T1000 (cell line): ENCODE measurements around the gene ARPC1B.

Source experiments
- DNase-seq: peaks from one replicate; lab custom pipeline; 2025; ENCODE audit warnings: mixed read lengths; lab: John Stamatoyannopoulos, UW

ARPC1B gene

DNA sequence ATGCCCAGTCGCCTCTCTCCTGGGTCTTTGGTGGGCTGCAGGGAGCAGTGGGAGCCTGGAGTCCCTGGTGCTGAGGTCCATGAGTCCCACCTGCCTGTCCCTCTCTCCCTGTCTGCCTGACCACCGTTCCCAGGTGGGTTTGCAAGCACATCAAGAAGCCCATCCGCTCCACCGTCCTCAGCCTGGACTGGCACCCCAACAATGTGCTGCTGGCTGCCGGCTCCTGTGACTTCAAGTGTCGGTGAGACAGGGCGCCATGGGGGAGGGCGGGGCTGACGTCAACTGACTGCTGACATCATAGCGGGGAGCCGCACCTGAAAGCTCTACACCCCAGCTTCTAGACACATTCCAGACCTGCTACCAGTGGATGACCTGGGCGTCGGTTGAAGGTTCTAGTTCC lies 15.2 kb downstream of the ARPC1B start:
- DNase-seq: no peak

DNA sequence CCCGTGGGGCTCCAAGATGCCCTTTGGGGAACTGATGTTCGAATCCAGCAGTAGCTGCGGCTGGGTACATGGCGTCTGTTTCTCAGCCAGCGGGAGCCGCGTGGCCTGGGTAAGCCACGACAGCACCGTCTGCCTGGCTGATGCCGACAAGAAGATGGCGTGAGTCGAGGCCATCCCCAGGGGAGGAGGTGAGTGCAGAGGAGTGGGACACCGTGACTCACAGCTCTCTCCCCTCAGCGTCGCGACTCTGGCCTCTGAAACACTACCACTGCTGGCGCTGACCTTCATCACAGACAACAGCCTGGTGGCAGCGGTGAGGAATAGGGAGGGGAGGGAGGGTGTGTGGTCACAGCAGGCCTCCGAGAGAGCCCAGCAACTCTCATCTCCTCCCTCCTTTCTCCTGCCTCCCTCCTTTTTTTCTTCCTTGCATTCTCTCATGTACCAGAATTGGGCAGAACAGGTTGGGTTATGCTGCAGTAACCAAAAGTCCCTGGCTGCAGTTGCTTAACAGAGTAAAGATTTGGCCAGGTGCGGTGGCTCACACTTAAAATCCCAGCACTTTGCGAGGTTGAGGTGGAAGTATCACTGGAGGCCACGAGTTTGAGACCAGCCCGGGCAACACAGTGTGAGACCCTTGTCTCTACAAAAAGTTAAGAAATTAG lies 16.5 kb downstream of the ARPC1B start:
- no peak for DNase-seq

DNA sequence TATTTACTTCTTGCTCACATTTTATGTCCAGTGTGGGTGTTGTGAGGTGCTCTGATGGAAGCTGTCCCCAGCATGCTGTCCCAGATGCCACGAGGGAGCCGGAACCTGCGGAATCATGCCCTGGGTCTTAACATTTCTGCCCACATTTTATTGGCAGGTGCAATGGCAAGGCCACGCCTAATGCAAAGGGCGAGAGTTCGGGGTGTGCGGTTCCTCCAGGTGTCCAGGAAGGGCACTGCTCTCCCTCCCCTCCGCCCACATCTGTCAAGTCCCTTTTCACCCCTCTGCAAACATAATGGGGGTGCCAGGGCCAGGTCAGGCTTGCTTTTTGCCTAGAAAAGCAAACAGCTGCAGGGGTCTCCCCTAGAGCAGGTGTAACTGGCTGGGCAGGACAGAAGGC lies 17.5 kb downstream of the ARPC1B start:
- DNase-seq: no peak

DNA sequence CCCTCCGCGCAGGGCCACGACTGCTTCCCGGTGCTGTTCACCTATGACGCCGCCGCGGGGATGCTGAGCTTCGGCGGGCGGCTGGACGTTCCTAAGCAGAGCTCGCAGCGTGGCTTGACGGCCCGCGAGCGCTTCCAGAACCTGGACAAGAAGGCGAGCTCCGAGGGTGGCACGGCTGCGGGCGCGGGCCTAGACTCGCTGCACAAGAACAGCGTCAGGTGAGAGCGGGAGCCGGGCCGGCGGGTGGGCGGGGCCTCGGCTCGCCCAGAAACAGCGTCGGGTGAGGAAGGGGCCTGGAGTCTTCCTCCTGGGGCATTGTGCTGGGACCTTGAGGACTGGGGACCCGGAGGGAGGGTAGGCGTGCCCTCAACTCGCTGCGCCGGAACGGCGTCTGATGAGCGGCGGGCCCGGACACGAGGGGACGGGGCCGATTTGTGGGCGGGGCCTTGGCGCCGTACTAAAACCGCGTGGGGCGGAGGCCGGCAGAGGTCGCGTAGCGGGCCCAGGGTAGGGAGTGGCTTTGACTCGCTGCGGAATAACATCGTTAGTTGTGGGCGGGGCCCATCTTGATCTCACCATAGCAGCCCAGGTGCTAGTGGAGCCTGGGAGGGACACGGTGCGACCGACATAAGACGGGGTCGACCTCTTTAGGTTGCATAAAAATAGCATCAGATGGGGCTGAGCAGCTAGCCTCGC lies 18.3 kb downstream of the ARPC1B start:
- DNase-seq: no peak

DNA sequence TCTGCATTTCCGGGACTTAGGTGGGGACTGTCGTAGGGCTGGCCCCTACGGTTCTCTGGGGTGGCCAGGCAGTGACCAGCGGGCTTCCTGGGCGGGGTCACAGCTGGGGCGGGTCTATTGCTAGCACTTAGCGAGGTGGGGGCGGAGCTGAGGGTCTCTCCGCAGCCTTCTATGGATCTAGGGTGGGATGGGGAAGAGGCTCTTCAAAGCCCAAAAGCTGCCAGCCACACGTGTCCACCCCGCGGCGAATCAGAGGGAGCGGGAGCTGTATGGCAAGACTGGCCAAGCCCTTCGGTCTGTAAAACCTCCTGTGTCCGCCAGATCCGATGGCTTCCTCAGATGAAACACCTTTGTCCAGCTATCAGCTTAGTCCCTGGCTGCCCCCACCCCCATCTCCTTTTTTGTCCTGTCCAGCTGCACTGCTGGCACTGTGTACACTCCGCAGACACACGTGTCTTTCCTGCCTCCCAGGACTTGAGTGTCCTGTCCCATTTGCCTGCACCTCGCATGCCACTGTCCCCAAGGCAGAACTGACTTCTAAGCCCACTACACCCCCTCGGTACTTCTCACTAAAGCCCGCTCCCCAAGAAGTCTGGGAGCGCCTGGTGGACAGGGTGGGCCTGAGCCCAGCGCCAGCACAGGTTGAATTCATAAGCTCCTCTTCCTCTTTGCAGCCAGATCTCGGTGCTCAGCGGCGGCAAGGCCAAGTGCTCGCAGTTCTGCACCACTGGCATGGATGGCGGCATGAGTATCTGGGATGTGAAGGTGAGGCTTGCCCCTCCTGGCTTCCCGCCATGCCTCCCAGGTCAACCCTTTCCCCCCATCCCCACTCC lies 19.0 kb downstream of the ARPC1B start:
- DNase-seq: no peak

DNA sequence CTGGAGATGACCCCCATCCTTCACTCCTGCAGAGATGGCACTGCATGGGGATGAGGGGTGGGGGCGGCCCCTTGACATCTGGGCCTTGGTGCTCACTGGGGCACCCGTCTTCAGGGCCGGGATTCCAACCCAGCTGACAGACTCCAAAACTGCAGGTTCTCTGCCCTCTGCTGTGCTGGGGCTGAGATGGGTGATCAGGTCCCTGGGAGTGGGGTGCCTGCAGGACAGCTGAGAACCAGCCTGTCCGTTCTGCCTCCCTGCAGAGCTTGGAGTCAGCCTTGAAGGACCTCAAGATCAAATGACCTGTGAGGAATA lies 19.6 kb downstream of the ARPC1B start:
- DNase-seq: no peak

DNA sequence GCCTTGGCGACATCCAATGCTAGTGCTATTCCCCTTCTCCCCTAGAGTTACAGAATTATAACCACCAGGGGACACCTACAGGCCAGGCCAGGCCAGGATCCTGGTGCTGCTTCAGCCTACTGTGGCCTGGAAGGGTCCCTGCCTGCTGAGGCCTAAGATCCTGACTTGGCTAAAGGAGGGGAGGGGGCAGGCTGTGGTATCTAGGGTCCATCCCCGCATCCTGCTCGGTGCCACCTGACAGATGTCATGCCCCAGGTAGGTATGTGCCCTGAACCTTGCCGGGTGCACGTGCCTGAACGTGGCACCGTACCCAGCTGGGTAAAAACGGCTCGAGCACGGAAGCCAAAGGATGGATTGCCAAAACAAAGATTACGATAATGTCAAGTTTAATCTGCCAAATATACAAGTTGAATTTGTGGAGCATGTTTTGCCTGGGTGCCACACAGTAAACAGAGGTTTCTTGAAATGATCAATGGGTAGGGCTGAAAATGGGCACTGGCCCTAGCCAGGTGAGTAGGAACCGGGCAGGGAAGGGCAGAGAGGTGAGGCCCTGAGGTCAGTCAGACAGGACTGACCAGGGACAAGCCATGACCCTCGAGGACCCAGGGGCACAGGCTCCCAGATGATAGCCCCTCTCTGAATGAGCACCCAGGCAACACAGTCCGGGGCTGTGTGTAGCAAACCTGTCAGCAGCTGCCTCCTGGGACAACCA lies 21.2 kb downstream of the ARPC1B start:
- no peak for DNase-seq

DNA sequence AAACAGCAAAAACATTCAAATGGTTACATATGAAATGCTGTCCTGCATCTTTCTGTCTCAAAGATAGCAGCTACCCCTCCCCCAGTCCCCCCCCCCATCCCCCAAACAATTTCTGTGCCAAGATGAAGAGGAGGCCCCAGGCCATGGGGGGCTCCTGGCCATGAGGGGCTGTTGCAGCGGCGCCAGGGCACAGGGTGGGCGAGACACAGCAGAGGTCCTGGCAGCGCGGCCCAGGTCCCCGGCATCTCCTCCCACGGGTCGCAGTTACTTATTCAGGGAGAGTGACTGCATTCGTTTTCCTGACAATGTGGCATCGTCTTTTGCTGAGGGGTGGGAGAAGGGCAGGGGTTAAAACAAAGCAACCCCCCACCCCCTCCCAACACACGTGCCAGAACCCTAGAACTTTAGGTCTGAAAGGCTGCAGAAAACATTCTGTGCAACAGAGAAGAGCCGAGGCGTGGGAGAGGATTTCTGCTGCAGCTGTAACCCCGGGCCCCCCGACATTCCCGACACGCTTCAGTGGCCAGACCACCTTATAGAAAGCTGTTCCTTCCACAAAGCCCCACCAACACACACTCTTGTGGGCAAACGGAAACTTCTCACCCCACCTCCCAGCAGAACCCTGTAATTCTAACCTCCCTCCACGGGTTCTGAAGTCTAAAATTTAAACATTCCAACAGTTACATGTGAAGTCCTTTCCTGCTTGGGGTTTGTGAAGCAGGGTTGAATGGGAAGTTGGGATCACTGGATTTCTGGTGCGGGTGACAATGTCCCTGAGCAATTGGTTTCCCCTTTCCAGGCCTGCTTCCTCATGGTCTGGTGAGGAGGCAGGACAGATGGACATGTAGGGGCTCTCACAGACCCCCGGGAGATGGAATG lies 22.1 kb downstream of the ARPC1B start:
- DNase-seq: no peak

DNA sequence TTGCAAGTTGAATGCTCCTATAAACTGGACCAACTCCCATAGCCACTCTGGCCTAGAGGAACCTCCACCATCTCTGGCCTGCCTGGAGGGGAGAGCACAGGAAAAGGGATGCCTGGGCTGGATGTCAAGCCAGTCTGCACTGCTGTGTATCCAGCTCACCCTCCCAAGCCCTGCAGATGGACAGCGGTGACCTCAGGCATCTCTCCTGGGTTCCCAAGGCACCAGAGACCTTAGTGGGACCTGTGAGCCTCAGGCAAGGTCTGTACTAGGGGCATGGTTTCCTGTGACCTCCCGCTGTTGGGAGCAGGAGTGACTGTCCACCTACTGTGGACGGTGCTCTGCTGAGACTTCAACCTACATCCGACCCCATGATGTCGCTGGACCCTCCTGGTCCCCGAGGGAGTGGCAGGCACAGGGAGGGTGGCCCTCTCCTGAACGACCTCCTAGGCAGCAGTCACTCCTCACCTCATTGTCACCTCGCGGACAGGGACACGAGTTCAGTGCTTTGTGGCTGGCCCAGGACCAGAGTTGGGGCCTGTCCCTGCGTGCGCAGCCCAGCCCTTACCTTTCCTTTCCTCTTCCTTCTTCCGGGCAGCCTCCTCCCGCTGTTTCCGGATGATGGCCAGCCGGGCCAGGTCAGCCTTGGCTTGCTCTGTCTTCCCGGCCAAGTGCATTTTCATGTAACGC lies 22.9 kb downstream of the ARPC1B start:
- no peak for DNase-seq

DNA sequence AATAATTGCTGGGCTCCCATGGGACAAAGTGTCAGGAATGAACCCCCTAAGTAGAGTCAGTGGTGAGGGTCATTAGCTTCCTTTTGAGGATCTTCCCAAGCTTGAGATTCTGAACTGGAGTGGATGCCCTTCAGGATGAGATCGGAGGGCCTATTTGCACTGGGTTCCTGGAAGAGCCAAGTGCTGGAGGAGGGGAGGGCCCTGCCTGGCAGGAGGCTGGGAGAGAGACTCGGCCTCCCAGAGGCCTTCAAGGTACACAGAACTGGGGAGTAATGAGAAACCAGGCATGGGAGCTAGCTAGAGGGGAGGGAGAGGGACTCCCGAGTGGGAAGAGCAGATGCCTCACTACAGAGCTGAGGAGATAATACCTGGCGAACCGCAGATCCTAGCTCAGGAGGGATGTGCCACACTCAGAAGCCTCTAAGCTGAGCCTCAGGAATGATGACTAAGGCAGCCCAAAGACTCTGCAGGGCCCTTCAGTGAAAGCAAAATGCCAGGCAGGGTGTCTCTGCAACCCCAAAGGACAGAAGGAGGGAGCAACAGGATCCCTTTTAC lies 24.4 kb downstream of the ARPC1B start:
- DNase-seq: no peak

DNA sequence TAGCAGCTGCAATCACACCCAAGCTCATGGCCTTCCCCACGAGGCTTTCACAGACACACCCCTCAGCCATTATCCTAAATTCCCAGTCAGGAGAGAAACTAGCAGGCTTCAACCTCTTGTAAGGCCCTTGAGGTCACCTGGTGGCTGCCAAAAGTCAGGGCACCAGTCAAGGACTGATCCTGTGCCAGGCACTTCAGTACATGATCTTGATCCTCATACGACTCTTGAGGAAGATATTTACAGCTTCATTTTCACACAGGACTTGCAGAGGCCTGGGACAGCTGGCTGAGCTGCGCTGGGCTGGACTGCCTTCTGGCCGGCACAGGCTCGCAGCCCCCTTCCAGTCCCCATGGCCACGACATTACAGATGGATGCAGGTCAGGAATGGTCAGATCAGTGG lies 25.1 kb downstream of the ARPC1B start:
- no peak for DNase-seq

DNA sequence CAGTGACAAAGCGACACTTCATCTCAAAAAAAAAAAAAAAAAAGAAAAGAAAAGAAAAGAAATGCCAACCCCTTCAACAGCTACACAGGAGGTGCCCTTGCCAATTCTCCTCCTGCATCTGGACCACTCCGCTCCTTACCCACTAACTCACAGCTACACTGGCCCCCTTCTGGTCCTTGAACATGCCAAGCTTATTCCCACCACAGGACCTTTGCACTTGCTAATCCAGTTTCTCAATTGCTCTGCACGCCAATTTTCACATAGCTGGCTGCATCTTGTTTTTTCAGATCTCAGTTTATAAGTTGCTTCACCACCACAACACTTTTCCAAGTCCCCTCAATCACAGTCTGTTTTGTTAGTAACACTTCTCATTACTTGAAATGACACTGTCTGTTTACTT lies 28.3 kb downstream of the ARPC1B start:
- no peak for DNase-seq

DNA sequence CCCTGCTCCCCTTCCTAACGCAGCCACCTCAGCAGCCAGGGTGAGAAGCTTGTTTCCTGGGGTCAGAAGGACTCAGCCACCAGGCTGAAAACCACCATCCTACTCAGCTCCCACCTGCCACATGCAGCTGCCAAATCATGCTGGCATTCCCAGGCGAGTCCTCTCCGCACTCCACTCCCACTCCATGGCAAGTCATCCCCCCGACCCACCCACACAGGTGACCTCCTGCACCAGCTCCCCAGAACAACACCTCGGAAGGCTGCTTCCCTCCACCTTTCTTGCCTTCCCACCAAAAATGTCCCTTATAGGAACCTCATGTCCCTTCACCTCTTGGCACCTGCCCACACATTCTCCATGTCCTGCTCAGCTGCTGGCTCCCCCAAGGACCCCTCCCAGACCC lies 29.2 kb downstream of the ARPC1B start:
- no peak for DNase-seq

DNA sequence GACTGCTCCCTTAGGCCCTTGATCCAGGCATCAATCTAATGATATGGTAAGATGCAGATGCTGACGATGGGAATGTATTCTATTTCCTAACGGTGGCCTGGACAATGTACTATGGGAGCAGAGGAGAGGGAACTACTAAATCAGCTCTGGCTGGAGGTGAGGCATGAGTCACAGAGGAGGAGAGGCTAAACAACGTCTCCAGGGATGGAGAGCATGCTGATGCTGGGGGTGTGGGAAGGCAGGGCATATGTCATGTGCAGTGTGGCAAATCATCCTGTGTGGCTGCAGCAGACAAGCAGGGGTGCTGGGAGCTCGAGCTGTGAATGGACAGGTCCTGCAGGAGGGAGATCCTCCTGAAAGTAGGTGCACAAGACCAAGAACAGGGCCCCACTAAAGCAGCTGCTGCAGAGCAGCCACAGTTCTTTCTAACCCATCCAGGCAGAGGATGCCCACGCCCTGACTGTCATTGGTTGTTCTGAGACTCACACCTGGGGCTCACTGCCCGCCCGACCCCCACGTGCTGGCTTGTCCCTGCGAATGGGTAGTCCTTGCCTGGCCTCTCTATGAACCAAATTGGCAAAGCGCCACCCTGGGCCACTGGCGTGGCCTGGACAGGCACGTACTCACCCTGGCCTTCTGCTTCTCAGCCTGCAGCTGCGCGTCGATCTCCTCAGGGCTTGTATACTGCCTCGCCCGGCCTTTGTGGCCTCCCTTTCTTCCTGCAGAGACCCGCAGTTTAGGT lies 29.9 kb downstream of the ARPC1B start:
- DNase-seq: no peak

DNA sequence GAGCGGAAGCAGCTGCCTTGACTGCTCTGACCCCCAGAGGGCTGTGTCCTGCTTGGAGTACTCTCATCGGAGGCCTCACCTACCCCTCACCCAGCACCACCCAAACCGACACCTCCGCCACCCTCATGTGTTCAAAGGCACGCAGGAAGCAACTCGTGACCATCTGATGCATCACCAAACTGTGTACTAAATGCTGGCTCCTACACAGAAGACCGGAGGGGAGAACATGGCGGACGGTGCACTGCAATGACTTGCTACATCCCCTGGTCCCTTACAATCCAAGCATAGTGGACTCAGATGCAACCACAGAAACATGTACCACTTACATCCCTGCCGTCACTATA lies 30.4 kb downstream of the ARPC1B start:
- no peak for DNase-seq

DNA sequence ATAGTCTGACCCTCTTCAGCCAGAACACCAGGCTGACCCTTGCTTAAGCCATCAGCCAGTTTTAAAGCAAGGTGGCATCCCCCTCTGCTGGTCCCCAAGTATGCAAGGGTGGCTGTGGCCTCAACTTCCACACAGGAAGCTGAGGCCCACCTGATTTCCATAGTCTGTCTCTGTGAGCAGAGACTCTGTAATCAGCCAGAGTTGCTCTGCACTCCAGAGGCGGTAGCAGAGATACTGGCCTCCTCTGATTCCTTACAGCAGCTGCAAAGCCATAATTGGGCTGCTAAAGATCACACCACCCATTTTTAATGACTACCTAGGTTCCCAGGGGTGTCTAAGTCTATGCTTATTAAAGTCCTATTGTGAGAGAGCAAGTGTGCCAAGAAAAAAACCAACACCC lies 32.0 kb downstream of the ARPC1B start:
- no peak for DNase-seq

DNA sequence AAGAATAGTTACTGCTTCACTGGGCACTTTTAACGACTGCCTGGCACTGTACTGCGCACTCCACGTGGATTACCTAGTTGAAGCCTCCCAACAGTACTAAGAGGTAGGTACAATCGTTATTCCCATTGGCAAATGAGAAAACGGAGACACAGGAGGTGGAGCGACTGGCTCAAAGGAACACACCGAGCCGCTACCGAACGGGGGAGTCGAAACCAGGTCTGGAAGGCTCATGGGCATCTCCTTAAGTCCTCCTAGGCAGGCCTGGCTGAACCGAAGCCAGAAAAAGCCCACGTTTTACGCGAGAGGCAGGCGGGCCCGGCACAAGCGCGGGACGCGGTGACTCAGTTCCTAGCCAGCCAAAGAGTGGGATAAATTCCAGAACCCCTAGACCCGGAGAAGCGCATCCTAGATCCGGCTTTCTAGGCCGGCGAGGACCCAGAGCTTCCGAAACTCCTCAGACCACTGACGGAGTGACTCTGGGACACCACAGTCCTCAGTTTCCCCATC lies 33.4 kb downstream of the ARPC1B start:
- peak; percentile 24 for DNase-seq

DNA sequence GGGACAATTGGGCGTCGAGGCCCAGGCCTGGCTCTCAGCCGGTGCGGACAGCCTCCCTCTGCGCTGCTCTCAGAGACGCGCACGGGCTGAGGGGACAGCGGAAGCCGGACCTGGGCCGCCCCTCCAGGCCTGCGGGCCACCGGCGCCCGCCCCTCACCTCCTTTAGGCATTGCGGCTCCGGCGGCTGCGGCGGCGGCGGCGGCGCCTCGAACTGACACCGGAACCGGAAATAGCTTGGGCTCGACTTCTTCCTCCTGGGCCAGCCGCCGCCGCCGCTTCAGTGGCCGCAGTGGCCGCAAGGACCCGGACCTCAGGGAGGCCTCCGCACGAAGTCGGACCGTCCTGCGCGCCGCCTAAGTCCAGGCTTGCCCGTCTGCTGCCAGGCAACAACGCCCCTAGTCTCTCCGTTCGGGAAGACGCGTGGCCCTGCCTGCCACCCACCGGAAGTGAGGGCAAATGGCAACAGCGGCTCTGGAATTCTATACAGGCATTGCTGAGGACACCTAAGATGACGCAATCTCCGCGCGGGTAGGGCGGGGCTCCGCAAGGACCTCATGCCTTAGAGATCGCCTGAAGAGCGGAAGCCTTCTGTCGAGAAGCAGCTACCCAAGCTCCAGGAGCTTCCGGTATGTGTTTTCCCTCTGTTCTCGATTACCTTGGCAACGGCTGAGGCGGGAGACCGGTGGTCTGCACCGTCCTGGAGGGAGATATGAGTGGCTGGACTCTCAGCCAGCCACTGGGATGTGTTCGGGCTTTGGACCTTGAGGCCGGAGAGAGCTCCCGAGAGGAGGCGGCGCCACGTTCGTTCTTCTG lies 34.1 kb downstream of the ARPC1B start, which contains the start of the genes BUD31 and PDAP1:
Gene BUD31 (plus strand): TSS at position 591 of the 813 bp plus-strand sequence. CDS start 2,124 bp downstream, outside the sequence.
Gene PDAP1 (minus strand): TSS at position 219 of the 813 bp plus-strand sequence. CDS start 49 bp downstream, at position 170.
- peak; percentile 95 for DNase-seq

DNA sequence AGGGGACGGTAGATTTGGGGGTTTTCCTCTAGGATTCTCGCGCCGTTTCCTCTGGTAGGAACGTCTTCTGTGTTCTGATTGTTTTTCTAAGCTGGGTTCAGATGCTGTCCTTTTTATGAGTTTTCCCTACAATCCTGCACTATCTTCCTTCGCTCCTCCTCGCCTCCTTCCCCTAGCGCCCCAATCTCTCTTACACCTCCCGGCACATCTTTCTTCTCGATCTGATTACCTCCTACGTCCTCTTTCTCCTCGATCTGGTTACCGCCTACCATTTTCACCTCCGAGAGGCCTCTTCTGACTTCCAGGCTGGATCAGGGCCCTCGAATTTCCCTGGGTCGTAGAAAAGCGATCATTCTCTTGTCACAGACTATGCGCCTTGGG lies 34.7 kb downstream of the ARPC1B start:
- DNase-seq: no peak
